Esophagus squamous epithelium (tissue), 5 donors: ENCODE results near the gene PDE7B. TPM values are rescaled to one million over a fixed set of nuclear protein-coding genes. Genes with fewer than 3 reads are reported as not detected.

ENCODE experiments used
- DNase-seq: peaks from one replicate; lab custom pipeline; 2025; lab: John Stamatoyannopoulos, UW
- H3K27ac ChIP-seq, 4 donors: fragments of 200-600 bp; sonication (generic); one replicate each; pipeline ENCODE4 v1.5.1; 2016 to 2019; ENCODE audit warnings: mild to moderate bottlenecking in 1 of 4
- H3K27me3 ChIP-seq, 4 donors: fragments of 200-600 bp; sonication (generic); 1 replicate in 3 of 4; 2 replicates in 1 of 4; pipeline versions ENCODE4 v1.5.1 to v1.6.0; 2017 to 2021; ENCODE audit warnings: antibody characterized with exemption in 1 of 4
- H3K36me3 ChIP-seq, 3 donors: fragments of 200-600 bp; sonication (generic); one replicate each; pipeline ENCODE4 v1.5.1; 2016 to 2019
- H3K4me1 ChIP-seq, 3 donors: fragments of 200-600 bp; sonication (generic); one replicate each; pipeline ENCODE4 v1.5.1; 2017 to 2019
- H3K4me3 ChIP-seq, 4 donors: fragments of 200-600 bp; sonication (generic); 1 replicate in 3 of 4; 2 replicates in 1 of 4; pipeline ENCODE4 v1.5.1; 2016 to 2019; ENCODE audit warnings: mild to moderate bottlenecking in 2 of 4, moderate library complexity in 1 of 4
- H3K9me3 ChIP-seq, 3 donors: fragments of 200-600 bp; sonication (generic); one replicate each; pipeline ENCODE4 v1.5.1; 2016 to 2019
- CTCF ChIP-seq, 6 experiments: fragments of 450-650 bp in 4 of 6; fragments of 200-600 bp in 2 of 6; sonication (generic) in 2 of 6; IDR thresholded peaks; one replicate each; pipeline ENCODE4 v1.5.1; 2016 to 2019; ENCODE audit warnings: antibody characterized with exemption in 6 of 6, mild to moderate bottlenecking in 4 of 6, moderate library complexity in 4 of 6
- POLR2A ChIP-seq, 4 donors: fragments of 450-650 bp; IDR thresholded peaks; one replicate each; pipeline ENCODE4 v1.6.1; 2017; ENCODE audit warnings: antibody characterized with exemption in 4 of 4, mild to moderate bottlenecking in 4 of 4, moderate library complexity in 3 of 4
- WGBS, 2 donors: methylation state at CpG; one replicate each; pipeline ENCODE4 v1.1.5; 2018; 5-methylcytosine and 5-hydroxymethylcytosine counted together
- intact Hi-C: fragments of 100-400 bp; cut with DNase I; formaldehyde crosslinking; loops from one replicate; pipeline ENCODE4 v1.15.0; 2022
- total RNA-seq, 4 donors: library from RNA; depleted of rRNA; stranded (reverse); fragments of >200 nt; gene quantifications; one replicate each; pipeline ENCODE4 v1.1.0, GENCODE V29; 2016
- donor health status: DM: yes; HTN: yes; CAD: no.

The PDE7B gene
- total RNA-seq, 4 donors from 2014 or later, result 0.08 to 6.1 (median 0.47) TPM

GRCh38 chr6:135839121-135839520 is 12.4 kb upstream of the PDE7B start:
- H3K4me3 ChIP-seq, result no peak overlapping the region
- no peak for DNase-seq
- H3K27ac ChIP-seq, result no peak overlapping the region
- H3K4me1 ChIP-seq, result no peaks in the 10 kb centered on the region
- no peaks in the 10 kb centered on the region for H3K9me3 ChIP-seq
- no peaks in the 10 kb centered on the region for H3K36me3 ChIP-seq
- TF ChIP-seq CTCF (IDR thresholded peaks at IDR 0.05) (no peak), POLR2A (IDR thresholded peaks at IDR 0.05) (no peak)
- intact Hi-C loops, result no loop called here
- no peaks in the 10 kb centered on the region for H3K27me3 ChIP-seq
- WGBS, 2 donors, result 86 to 98% methylated on average over 4 of the region's 4 CpGs

GRCh38 chr6:135842618-135843392 is 8.7 kb upstream of the PDE7B start:
- no peaks in the 10 kb centered on the region for H3K36me3 ChIP-seq
- 79% methylated on average over 6 of the region's 6 CpGs for WGBS, 2 donors
- no peak overlapping the region for H3K27ac ChIP-seq
- H3K9me3 ChIP-seq, result no peaks in the 10 kb centered on the region
- H3K4me3 ChIP-seq, result no peak overlapping the region
- intact Hi-C loops, result no loop called here
- H3K4me1 ChIP-seq, result no peaks in the 10 kb centered on the region
- TF ChIP-seq CTCF (IDR thresholded peaks at IDR 0.05), result no peak
- no peak for TF ChIP-seq POLR2A (IDR thresholded peaks at IDR 0.05)
- H3K27me3 ChIP-seq, result no peaks in the 10 kb centered on the region
- DNase-seq, result no peak

GRCh38 chr6:135850882-135851281 is 619 bp upstream of the PDE7B start:
- no peaks in the 10 kb centered on the region for H3K9me3 ChIP-seq
- 31 to 55% methylated on average over 3 of the region's 3 CpGs for WGBS, 2 donors
- TF ChIP-seq POLR2A (IDR thresholded peaks at IDR 0.05) (no peak), CTCF (IDR thresholded peaks at IDR 0.05) (no peak)
- H3K27ac ChIP-seq, result peak overlapping the region in 2 of 4 donors; percentile 66 to 67
- no peak overlapping the region for H3K4me3 ChIP-seq
- no peaks in the 10 kb centered on the region for H3K36me3 ChIP-seq
- intact Hi-C loops, result no loop called here
- DNase-seq, result no peak
- H3K27me3 ChIP-seq, result no peaks in the 10 kb centered on the region
- H3K4me1 ChIP-seq, result peaks cover 0 to 19% (median 0%) of the 10 kb centered on the region in 3 donors

GRCh38 chr6:135852746-135853145 is 1.2 kb downstream of the PDE7B start:
- DNase-seq, result no peak
- Histone ChIP-seq H3K4me3 (peak overlapping the region in 3 of 4 donors; percentile 33 to 55 (median 36)), H3K27ac (no peak overlapping the region), H3K36me3 (no peaks in the 10 kb centered on the region), H3K27me3 (no peaks in the 10 kb centered on the region), H3K4me1 (peaks cover 0 to 19% (median 0%) of the 10 kb centered on the region in 3 donors), H3K9me3 (no peaks in the 10 kb centered on the region)
- 63 to 71% methylated on average over 1 of the region's 1 CpG for WGBS, 2 donors
- intact Hi-C loops, result no loop called here
- TF ChIP-seq CTCF (IDR thresholded peaks at IDR 0.05) (no peak), POLR2A (IDR thresholded peaks at IDR 0.05) (no peak)

GRCh38 chr6:135853227-135853626 is 1.7 kb downstream of the PDE7B start:
- H3K36me3 ChIP-seq, result no peaks in the 10 kb centered on the region
- intact Hi-C loops, result no loop called here
- peak overlapping the region in 3 of 4 donors; percentile 33 to 55 (median 36) for H3K4me3 ChIP-seq
- no peaks in the 10 kb centered on the region for H3K9me3 ChIP-seq
- H3K27ac ChIP-seq, result no peak overlapping the region
- no peaks in the 10 kb centered on the region for H3K27me3 ChIP-seq
- TF ChIP-seq POLR2A (IDR thresholded peaks at IDR 0.05), result no peak
- TF ChIP-seq CTCF (IDR thresholded peaks at IDR 0.05), result no peak
- peaks cover 0 to 19% (median 0%) of the 10 kb centered on the region in 3 donors for H3K4me1 ChIP-seq
- 59 to 71% methylated on average over 5 of the region's 5 CpGs for WGBS, 2 donors
- DNase-seq, result no peak
